ENCODE data around the gene MACROD1.

The MACROD1 gene

GRCh38 chr11:64067230-64067993 lies 98.5 kb downstream of the MACROD1 start:
- H3K4me3 ChIP-seq = no peak overlapping the region
- no peak overlapping the region for H3K27ac ChIP-seq

GRCh38 chr11:64065712-64066111 lies 100.2 kb downstream of the MACROD1 start:
- H3K4me3 ChIP-seq = no peak overlapping the region
- H3K27ac ChIP-seq = no peak overlapping the region

- Histone ChIP-seq H3K27ac (no peak overlapping the region), H3K4me3 (no peak overlapping the region)
Measured at GRCh38 chr11:64065141-64065465, 100.8 kb downstream of the MACROD1 start.

- no peak overlapping the region for H3K27ac ChIP-seq
Measured at GRCh38 chr11:64064374-64065140, 101.4 kb downstream of the MACROD1 start.

GRCh38 chr11:64063777-64064176 lies 102.1 kb downstream of the MACROD1 start:
- Histone ChIP-seq H3K4me3 (no peak overlapping the region), H3K27ac (no peak overlapping the region)

More at GRCh38 chr11:64064374-64065140, 101.4 kb downstream of the MACROD1 start:
- H3K4me3 ChIP-seq = no peak overlapping the region

- H3K27ac ChIP-seq = no peak overlapping the region
- H3K4me3 ChIP-seq = no peak overlapping the region
Measured at GRCh38 chr11:64062185-64063039, 103.5 kb downstream of the MACROD1 start.

GRCh38 chr11:64060861-64061444 lies 105.0 kb downstream of the MACROD1 start:
- Histone ChIP-seq H3K27ac (no peak overlapping the region), H3K4me3 (peak overlapping the region; percentile 7 to 34 (median 18))

GRCh38 chr11:64060263-64060860 lies 105.6 kb downstream of the MACROD1 start:
- H3K4me3 ChIP-seq = peak overlapping the region; percentile 7 to 34 (median 18)
- no peak overlapping the region for H3K27ac ChIP-seq

- H3K4me3 ChIP-seq = no peak overlapping the region
- no peak overlapping the region for H3K27ac ChIP-seq
Measured at GRCh38 chr11:64059339-64060140, 106.4 kb downstream of the MACROD1 start.

GRCh38 chr11:64058494-64058893 lies 107.4 kb downstream of the MACROD1 start:
- no peak overlapping the region for H3K4me3 ChIP-seq
- H3K27ac ChIP-seq = no peak overlapping the region

- H3K27ac ChIP-seq = no peak overlapping the region
- no peak overlapping the region for H3K4me3 ChIP-seq
Measured at GRCh38 chr11:64057890-64058289, 108.0 kb downstream of the MACROD1 start.

GRCh38 chr11:64056861-64057260 lies 109.1 kb downstream of the MACROD1 start:
- H3K27ac ChIP-seq = no peak overlapping the region

GRCh38 chr11:64056213-64056785 lies 109.6 kb downstream of the MACROD1 start:
- no peak overlapping the region for H3K27ac ChIP-seq
- H3K4me3 ChIP-seq = no peak overlapping the region

More at GRCh38 chr11:64056861-64057260, 109.1 kb downstream of the MACROD1 start:
- H3K4me3 ChIP-seq = no peak overlapping the region

GRCh38 chr11:64055077-64055476 lies 110.8 kb downstream of the MACROD1 start:
- H3K4me3 ChIP-seq = no peak overlapping the region
- no peak overlapping the region for H3K27ac ChIP-seq

- Histone ChIP-seq H3K4me3 (no peak overlapping the region), H3K27ac (no peak overlapping the region)
Measured at GRCh38 chr11:64053699-64054098, 112.2 kb downstream of the MACROD1 start.

GRCh38 chr11:64052938-64053622 lies 112.8 kb downstream of the MACROD1 start:
- Histone ChIP-seq H3K4me3 (no peak overlapping the region), H3K27ac (no peak overlapping the region)

- H3K27ac ChIP-seq = no peak overlapping the region
- no peak overlapping the region for H3K4me3 ChIP-seq
Measured at GRCh38 chr11:64052436-64052835, 113.5 kb downstream of the MACROD1 start.

- H3K27ac ChIP-seq = no peak overlapping the region
Measured at GRCh38 chr11:64051297-64051696, 114.6 kb downstream of the MACROD1 start.

More at GRCh38 chr11:64051297-64051696, 114.6 kb downstream of the MACROD1 start:
- H3K4me3 ChIP-seq = no peak overlapping the region

Measured in skin epidermis (tissue), 12 donors.